GM13977 (cell line): ENCODE results near the gene RPS13.
"Not testable (repeated sequence)": the region's sequence is repeated elsewhere in the genome, so short reads cannot be mapped to it uniquely, and the experiment has no call there.

Experiments
- DNase-seq: peaks from one replicate; pipeline ENCODE4 v3.0.0; 2012; ENCODE audit warnings: low spot score
- CTCF ChIP-seq: IDR thresholded peaks from 2 replicates; pipeline ENCODE4 v1.5.1; 2012; ENCODE audit warnings: mild to moderate bottlenecking, control low read depth; ENCODE audit not compliant: insufficient read depth; ENCODE audit errors: extremely low read depth, missing control alignments
- in situ Hi-C: fragments of 300-500 bp; cut with MboI; formaldehyde crosslinking; loops from one replicate; pipeline ENCODE4 v1.12.0; 2022; ENCODE audit warnings: low sequenced_read_pairs, low pct_unique_long_range_greater_than_20kb, mixed read lengths, inconsistent platforms; ENCODE audit not compliant: unreplicated experiment

Gene RPS13

DNA sequence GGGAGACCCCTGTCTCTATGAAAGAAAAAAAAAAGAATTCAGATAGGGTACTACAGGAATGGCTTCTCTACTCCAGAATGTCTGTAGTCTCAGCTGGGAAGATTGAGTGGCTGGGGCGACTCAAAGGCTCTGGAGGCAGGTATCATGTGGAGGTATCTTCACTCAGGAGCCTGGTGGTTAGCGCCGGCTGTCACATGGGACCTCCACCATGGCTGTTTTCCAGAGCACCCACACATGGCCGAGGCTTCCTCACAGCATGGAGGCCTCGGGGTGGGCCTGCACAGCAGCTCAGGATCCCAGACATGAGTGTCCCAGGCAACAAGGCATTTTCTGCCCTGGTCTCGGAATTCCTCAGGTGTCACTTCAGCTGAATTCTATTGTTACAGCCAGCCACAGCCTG, 10.1 kb downstream of the RPS13 start:
- TF ChIP-seq CTCF = no peak
- in situ Hi-C loops = loop anchor here (10.0 kb wide), 2 partner anchors 133 to 253 kb away; no protein-coding TSS in a partner anchor
- DNase-seq = no peak

- no peak for TF ChIP-seq CTCF
- in situ Hi-C loops = loop anchor here (10.0 kb wide), 2 partner anchors 132 to 252 kb away; no protein-coding TSS in a partner anchor
- DNase-seq = no peak
These were observed 10.8 kb downstream of the RPS13 start for GRCh38 chr11:17066691-17067090.

GRCh38 chr11:17063171-17064002, 14.1 kb downstream of the RPS13 start:
- TF ChIP-seq CTCF = peak; percentile 78
- in situ Hi-C loops = loop anchor here (10.0 kb wide), 2 partner anchors 129 to 249 kb away; no protein-coding TSS in a partner anchor
- DNase-seq = peak; percentile 49

- in situ Hi-C loops = not testable (repeated sequence)
These were observed 26.3 kb downstream of the RPS13 start for GRCh38 chr11:17051146-17051545.

DNA sequence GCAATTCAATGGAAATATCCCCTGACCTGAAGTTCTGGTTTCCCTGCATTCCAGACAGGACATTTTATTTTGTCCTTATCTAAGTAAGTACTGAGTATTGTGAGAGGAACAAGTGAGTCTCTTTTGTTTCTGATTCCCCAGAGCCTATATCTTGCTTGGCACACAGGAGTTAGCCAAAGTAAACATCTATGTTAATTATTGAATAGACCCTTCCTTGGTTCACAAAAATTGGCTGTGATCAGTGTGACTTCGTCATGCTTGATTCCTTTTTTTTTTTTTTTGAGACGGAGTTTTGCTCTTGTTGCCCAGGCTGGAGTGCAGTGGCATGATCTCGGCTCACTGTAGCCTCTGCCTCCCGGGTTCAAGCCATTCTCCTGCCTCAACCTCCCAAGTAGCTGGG, 29.0 kb downstream of the RPS13 start:
- in situ Hi-C loops, DNase-seq: not testable (repeated sequence)

More at GRCh38 chr11:17051146-17051545, 26.3 kb downstream of the RPS13 start:
- not testable (repeated sequence) for DNase-seq

DNA sequence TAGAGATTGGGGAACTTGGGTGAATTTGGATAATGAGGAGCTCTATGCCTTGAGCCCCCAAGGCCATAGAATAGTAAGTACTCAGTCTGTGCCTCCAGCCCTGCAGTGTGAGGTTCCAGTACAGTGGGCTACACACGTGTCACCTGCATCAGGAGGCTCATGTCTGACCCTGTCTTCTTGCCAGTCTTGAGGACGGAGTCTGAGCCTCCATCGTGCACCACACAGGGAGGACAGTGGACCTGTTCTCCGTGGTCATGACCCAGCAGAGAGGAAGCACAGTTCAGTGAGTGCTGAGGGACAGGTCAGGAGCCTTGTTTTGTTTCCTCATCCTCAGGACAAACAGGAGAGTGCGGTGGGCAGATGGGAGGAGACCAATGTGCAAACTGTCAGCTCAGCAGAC, 30.8 kb downstream of the RPS13 start:
- in situ Hi-C loops = no loop called here
- no peak for DNase-seq
- TF ChIP-seq CTCF = no peak

DNA sequence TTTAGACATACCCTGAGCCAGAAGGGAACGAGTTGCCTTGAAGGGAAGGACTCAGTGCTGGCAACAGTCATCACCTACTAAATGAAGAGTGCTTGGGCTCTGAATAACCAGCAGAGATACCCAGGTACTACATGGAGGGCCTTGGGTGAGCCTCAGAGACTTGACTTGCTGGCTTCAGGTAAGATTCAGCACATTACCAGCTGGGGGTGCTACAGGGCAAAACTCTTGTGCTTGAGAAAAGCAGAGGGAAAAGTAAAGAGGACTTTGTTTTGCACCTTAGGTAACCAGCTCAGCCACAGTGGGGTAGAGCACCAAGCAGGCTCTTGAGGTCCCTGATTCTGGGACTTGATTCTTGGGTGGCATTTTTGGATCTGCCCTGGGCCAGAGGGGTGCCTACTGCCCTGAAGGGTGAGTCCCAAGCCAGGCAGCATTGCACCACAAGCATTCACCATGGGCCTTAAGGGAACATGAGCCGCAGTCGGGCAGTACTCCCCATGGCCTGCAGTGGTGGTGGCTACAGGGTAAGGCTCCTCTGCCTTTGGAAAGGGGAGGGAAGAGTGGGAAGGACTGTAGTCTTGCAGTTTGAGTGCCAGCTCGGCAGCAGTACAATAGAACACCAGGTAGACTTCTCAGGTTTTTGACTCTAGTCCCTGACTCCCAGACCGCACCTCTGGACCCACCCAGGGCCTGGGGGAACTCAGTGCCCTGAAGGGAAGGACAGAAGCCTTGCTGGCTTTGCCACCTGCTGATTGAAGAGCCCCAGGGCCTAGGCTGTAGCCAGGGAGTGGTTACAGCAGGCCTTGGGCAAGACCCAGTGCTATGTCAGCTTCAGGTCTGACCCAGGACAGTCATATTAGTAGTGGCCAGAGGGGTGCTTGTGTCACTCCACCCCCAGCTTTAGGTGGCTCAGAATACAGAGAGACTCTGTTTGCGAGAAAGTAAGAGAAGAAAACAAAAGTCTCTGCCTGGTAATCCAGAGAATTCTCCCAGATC, 40.5 kb downstream of the RPS13 start:
- in situ Hi-C loops = no loop called here

GRCh38 chr11:17034027-17034426, 43.4 kb downstream of the RPS13 start:
- in situ Hi-C loops, DNase-seq: not testable (repeated sequence)

More for the DNA sequence above, 40.5 kb downstream of the RPS13 start:
- DNase-seq = no peak
- TF ChIP-seq CTCF = peak; percentile 34
